ENCODE data around the gene PLPPR5. TPM values are rescaled to one million over a fixed set of nuclear protein-coding genes. Genes with fewer than 3 reads are reported as not detected.
A peak's percentile ranks its signal among the peaks of the same experiment; 100 is the strongest.
"Not testable (repeated sequence)": the region's sequence is repeated elsewhere in the genome, so short reads cannot be mapped to it uniquely, and the experiment has no call there.

PLPPR5 gene
- polyA plus RNA-seq (ENCODE audit: insufficient read length), result 1.7 TPM

GRCh38 chr1:99004861-99005442, at the start of gene PLPPR5:
Gene PLPPR5, minus strand, starts transcription at chr1:99004861. Its CDS starts 190 bp downstream, at chr1:99004671.
- peak; percentile 19 for DNase-seq

GRCh38 chr1:99051611-99052283, 47.1 kb upstream of the PLPPR5 start:
- no peak for DNase-seq

- no peak for DNase-seq
These were observed 45.1 kb upstream of the PLPPR5 start for GRCh38 chr1:99049745-99050144.

GRCh38 chr1:99036746-99037145, 32.1 kb upstream of the PLPPR5 start:
- not testable (repeated sequence) for DNase-seq

- no peak for DNase-seq
These were observed 13.7 kb upstream of the PLPPR5 start for GRCh38 chr1:99018313-99018712.

- no peak for DNase-seq
These were observed 13.0 kb upstream of the PLPPR5 start for GRCh38 chr1:99017655-99018054.

GRCh38 chr1:99010679-99011078, 6.0 kb upstream of the PLPPR5 start:
- DNase-seq, result no peak

GRCh38 chr1:99007366-99007765, 2.7 kb upstream of the PLPPR5 start:
- DNase-seq, result no peak

GRCh38 chr1:99005537-99005942, 879 bp upstream of the PLPPR5 start:
- no peak for DNase-seq

GRCh38 chr1:99004254-99004860, 304 bp downstream of the PLPPR5 start:
- peak; percentile 30 for DNase-seq

- DNase-seq, result no peak
These were observed 944 bp downstream of the PLPPR5 start for GRCh38 chr1:99003581-99004253.

GRCh38 chr1:98992844-98993243, 11.8 kb downstream of the PLPPR5 start:
- no peak for DNase-seq

- DNase-seq, result no peak
These were observed 13.3 kb downstream of the PLPPR5 start for GRCh38 chr1:98991127-98992012.

- no peak for DNase-seq
These were observed 15.1 kb downstream of the PLPPR5 start for GRCh38 chr1:98989556-98989907.

GRCh38 chr1:98988904-98989555, 15.6 kb downstream of the PLPPR5 start:
- DNase-seq, result no peak

GRCh38 chr1:98985687-98986086, 19.0 kb downstream of the PLPPR5 start:
- DNase-seq, result no peak

- no peak for DNase-seq
These were observed 22.6 kb downstream of the PLPPR5 start for GRCh38 chr1:98981917-98982513.

GRCh38 chr1:98979463-98979862, 25.2 kb downstream of the PLPPR5 start:
- no peak for DNase-seq

GRCh38 chr1:98975810-98976209, 28.9 kb downstream of the PLPPR5 start:
- no peak for DNase-seq

- DNase-seq, result no peak
These were observed 29.5 kb downstream of the PLPPR5 start for GRCh38 chr1:98975113-98975512.

- DNase-seq, result no peak
These were observed 34.7 kb downstream of the PLPPR5 start for GRCh38 chr1:98969798-98970490.
